Astrocyte (in vitro differentiated cells and primary cell): ENCODE results near the gene SEMA3B. TPM values are rescaled to one million over a fixed set of nuclear protein-coding genes. Genes with fewer than 3 reads are reported as not detected.
A peak's percentile ranks its signal among the peaks of the same experiment; 100 is the strongest.

Source experiments
- DNase-seq: peaks from one replicate; pipeline ENCODE4 v3.0.0-alpha.2; 2010; ENCODE audit warnings: low read depth
- FAIRE-seq: peaks from 2 replicates; lab custom pipeline; 2011; peaks lifted over from hg19 to GRCh38; lab: Jason Lieb, UNC
- H2AFZ ChIP-seq: 2 replicates; pipeline ENCODE4 v1.6.0; 2012; ENCODE audit warnings: low read depth, low read length, inconsistent platforms
- H3K27ac ChIP-seq: 2 replicates; pipeline ENCODE4 v1.5.1; 2011; ENCODE audit warnings: low read depth, low read length, inconsistent platforms
- H3K27me3 ChIP-seq: 2 replicates; pipeline ENCODE4 v1.6.0; 2011; ENCODE audit warnings: low read length, inconsistent platforms; ENCODE audit not compliant: insufficient read depth
- H3K36me3 ChIP-seq: 2 replicates; pipeline ENCODE4 v1.5.1; 2011; ENCODE audit warnings: low read length, inconsistent platforms; ENCODE audit not compliant: insufficient read depth
- H3K4me1 ChIP-seq: 2 replicates; pipeline ENCODE4 v1.5.1; 2011; ENCODE audit warnings: low read length, inconsistent platforms; ENCODE audit not compliant: insufficient read depth
- H3K4me2 ChIP-seq: 2 replicates; pipeline ENCODE4 v1.6.0; 2012; ENCODE audit warnings: low read length, inconsistent platforms
- H3K4me3 ChIP-seq: 2 replicates; pipeline ENCODE4 v1.5.1; 2011; ENCODE audit warnings: low read depth, mild to moderate bottlenecking, low read length, inconsistent platforms; ENCODE audit not compliant: insufficient read depth
- H3K79me2 ChIP-seq: 2 replicates; pipeline ENCODE4 v1.6.0; 2012; ENCODE audit warnings: mild to moderate bottlenecking, low read length, inconsistent platforms; ENCODE audit not compliant: insufficient read depth
- H3K9ac ChIP-seq: 2 replicates; pipeline ENCODE4 v1.6.0; 2012; ENCODE audit warnings: mild to moderate bottlenecking, low read length, inconsistent platforms
- H3K9me3 ChIP-seq: 2 replicates; pipeline ENCODE4 v1.5.1; 2012; ENCODE audit warnings: low read depth, mild to moderate bottlenecking, low read length, inconsistent platforms; ENCODE audit not compliant: insufficient read depth
- H4K20me1 ChIP-seq: 2 replicates; pipeline ENCODE4 v1.6.0; 2012; ENCODE audit warnings: low read length, inconsistent platforms; ENCODE audit not compliant: insufficient read depth
- H3K27ac Mint-ChIP-seq: one replicate; pipeline ENCODE4 v1.8.0; 2021; ENCODE audit warnings: mild to moderate bottlenecking, mixed read lengths; ENCODE audit not compliant: unreplicated experiment
- H3K27me3 Mint-ChIP-seq: one replicate; pipeline ENCODE4 v1.8.0; 2021; ENCODE audit warnings: low read depth, mixed read lengths; ENCODE audit not compliant: unreplicated experiment
- H3K36me3 Mint-ChIP-seq: one replicate; pipeline ENCODE4 v1.8.0; 2021; ENCODE audit warnings: low read depth, mixed read lengths; ENCODE audit not compliant: unreplicated experiment
- H3K4me1 Mint-ChIP-seq: one replicate; pipeline ENCODE4 v1.8.0; 2021; ENCODE audit warnings: low read depth, mixed read lengths; ENCODE audit not compliant: unreplicated experiment
- H3K4me3 Mint-ChIP-seq: one replicate; pipeline ENCODE4 v1.8.0; 2021; ENCODE audit warnings: mild to moderate bottlenecking, moderate library complexity, mixed read lengths; ENCODE audit not compliant: unreplicated experiment
- H3K9me3 Mint-ChIP-seq: one replicate; pipeline ENCODE4 v1.8.0; 2021; ENCODE audit warnings: mild to moderate bottlenecking, mixed read lengths; ENCODE audit not compliant: unreplicated experiment
- CTCF ChIP-seq: IDR thresholded peaks from 2 replicates; pipeline ENCODE4 v1.5.1; 2011; ENCODE audit warnings: low read depth, mild to moderate bottlenecking, inconsistent platforms, low read length, moderate library complexity; ENCODE audit not compliant: insufficient read depth
- EZH2 ChIP-seq: IDR thresholded peaks from 2 replicates; pipeline ENCODE4 v1.6.1; 2012; ENCODE audit warnings: mild to moderate bottlenecking, low read length, inconsistent platforms; ENCODE audit not compliant: insufficient read depth
- total RNA-seq: library from RNA; stranded (reverse); gene quantifications from 2 replicates; pipeline ENCODE4 v1.2.1, GENCODE V29; 2021

SEMA3B gene
- total RNA-seq, 1 donor from 2014 or later = 5.9 TPM

GRCh38 chr3:50260027-50260941 is 8.7 kb upstream of the SEMA3B start:
- no peak overlapping the region for H3K4me3 Mint-ChIP-seq
- peaks cover 32% of the 10 kb centered on the region for H3K4me1 ChIP-seq
- H3K9ac ChIP-seq = peak overlapping the region; percentile 92
- H3K9me3 Mint-ChIP-seq = no peaks in the 10 kb centered on the region
- H3K27me3 ChIP-seq = no peaks in the 10 kb centered on the region
- peak overlapping the region; percentile 43 for H2AFZ ChIP-seq
- H3K4me1 Mint-ChIP-seq = peaks cover 21% of the 10 kb centered on the region
- FAIRE-seq = no peak
- TF ChIP-seq CTCF (peak; percentile 68), EZH2 (no peak)
- H3K4me3 ChIP-seq = peak overlapping the region; percentile 55
- peak overlapping the region; percentile 87 for H3K27ac Mint-ChIP-seq
- H3K36me3 ChIP-seq = peaks cover 20% of the 10 kb centered on the region
- no peaks in the 10 kb centered on the region for H3K27me3 Mint-ChIP-seq
- peak; percentile 67 for DNase-seq
- peaks cover 19% of the 10 kb centered on the region for H4K20me1 ChIP-seq
- H3K27ac ChIP-seq = peak overlapping the region; percentile 93
- no peaks in the 10 kb centered on the region for H3K9me3 ChIP-seq
- peaks cover 17% of the 10 kb centered on the region for H3K79me2 ChIP-seq
- peaks cover 9% of the 10 kb centered on the region for H3K36me3 Mint-ChIP-seq
- peak overlapping the region; percentile 82 for H3K4me2 ChIP-seq

GRCh38 chr3:50260942-50261441 is 8.0 kb upstream of the SEMA3B start:
- H3K4me3 Mint-ChIP-seq = peak overlapping the region; percentile 12
- Histone ChIP-seq H3K9ac (peak overlapping the region; percentile 92), H3K27me3 (no peaks in the 10 kb centered on the region), H2AFZ (no peak overlapping the region), H3K79me2 (peaks cover 14% of the 10 kb centered on the region), H3K9me3 (no peaks in the 10 kb centered on the region), H3K36me3 (peaks cover 20% of the 10 kb centered on the region), H3K4me3 (peak overlapping the region; percentile 55), H3K4me2 (peak overlapping the region; percentile 82), H3K4me1 (peaks cover 33% of the 10 kb centered on the region), H3K27ac (peak overlapping the region; percentile 93), H4K20me1 (peaks cover 15% of the 10 kb centered on the region)
- peak overlapping the region; percentile 83 for H3K27ac Mint-ChIP-seq
- H3K9me3 Mint-ChIP-seq = no peaks in the 10 kb centered on the region
- TF ChIP-seq EZH2 = no peak
- no peak for TF ChIP-seq CTCF
- H3K36me3 Mint-ChIP-seq = peaks cover 9% of the 10 kb centered on the region
- FAIRE-seq (no peak), DNase-seq (no peak)
- peaks cover 25% of the 10 kb centered on the region for H3K4me1 Mint-ChIP-seq
- no peaks in the 10 kb centered on the region for H3K27me3 Mint-ChIP-seq
